Mucosa of stomach (tissue), 1 donor: Measurements from ENCODE around the gene EFNB1.
A peak's percentile ranks its signal among the peaks of the same experiment; 100 is the strongest.

ENCODE experiments used
- H3K27me3 ChIP-seq: one replicate; pipeline ENCODE4 v1.7.0; 2013; ENCODE audit warnings: mild to moderate bottlenecking, low read length; ENCODE audit not compliant: control insufficient read depth, insufficient read depth
- H3K36me3 ChIP-seq: one replicate; pipeline ENCODE4 v1.7.0; 2013; ENCODE audit warnings: low read length; ENCODE audit not compliant: control insufficient read depth, insufficient read depth
- H3K4me1 ChIP-seq: one replicate; pipeline ENCODE4 v1.7.0; 2013; ENCODE audit warnings: mild to moderate bottlenecking, low read length; ENCODE audit not compliant: control insufficient read depth, insufficient read depth
- H3K4me3 ChIP-seq: one replicate; pipeline ENCODE4 v1.7.0; 2013; ENCODE audit warnings: low read length
- H3K9ac ChIP-seq: one replicate; pipeline ENCODE4 v1.7.0; 2013; ENCODE audit warnings: mild to moderate bottlenecking, low read length, moderate library complexity
- H3K9me3 ChIP-seq: one replicate; pipeline ENCODE4 v1.7.0; 2013; ENCODE audit warnings: mild to moderate bottlenecking, low read length, moderate library complexity; ENCODE audit not compliant: control insufficient read depth
- donor health status: Pancreatic carcinoma.

Gene EFNB1

GRCh38 chrX:68853665-68854251, 24.9 kb downstream of the EFNB1 start:
- Histone ChIP-seq H3K9ac (no peak overlapping the region), H3K36me3 (no peaks in the 10 kb centered on the region), H3K4me1 (peaks cover 5% of the 10 kb centered on the region), H3K9me3 (no peaks in the 10 kb centered on the region), H3K4me3 (no peak overlapping the region), H3K27me3 (no peaks in the 10 kb centered on the region)

- H3K9me3 ChIP-seq, result no peaks in the 10 kb centered on the region
- H3K9ac ChIP-seq, result no peak overlapping the region
- H3K4me3 ChIP-seq, result no peak overlapping the region
- peaks cover 34% of the 10 kb centered on the region for H3K4me1 ChIP-seq
- no peaks in the 10 kb centered on the region for H3K36me3 ChIP-seq
- no peaks in the 10 kb centered on the region for H3K27me3 ChIP-seq
Measured at GRCh38 chrX:68865300-68865699, 36.5 kb downstream of the EFNB1 start.

GRCh38 chrX:68865926-68866325, 37.1 kb downstream of the EFNB1 start:
- no peaks in the 10 kb centered on the region for H3K27me3 ChIP-seq
- H3K4me3 ChIP-seq, result no peak overlapping the region
- no peak overlapping the region for H3K9ac ChIP-seq

GRCh38 chrX:68867458-68868112, 38.8 kb downstream of the EFNB1 start:
- H3K4me3 ChIP-seq, result no peak overlapping the region
- no peaks in the 10 kb centered on the region for H3K36me3 ChIP-seq
- H3K9ac ChIP-seq, result peak overlapping the region; percentile 39
- H3K4me1 ChIP-seq, result peaks cover 54% of the 10 kb centered on the region
- H3K9me3 ChIP-seq, result no peaks in the 10 kb centered on the region
- no peaks in the 10 kb centered on the region for H3K27me3 ChIP-seq

More at GRCh38 chrX:68865926-68866325, 37.1 kb downstream of the EFNB1 start:
- H3K4me1 ChIP-seq, result peaks cover 40% of the 10 kb centered on the region
- no peaks in the 10 kb centered on the region for H3K36me3 ChIP-seq
- no peaks in the 10 kb centered on the region for H3K9me3 ChIP-seq

GRCh38 chrX:68868316-68868715, 39.5 kb downstream of the EFNB1 start:
- Histone ChIP-seq H3K9ac (peak overlapping the region; percentile 39), H3K4me1 (peaks cover 54% of the 10 kb centered on the region)

GRCh38 chrX:68868902-68869800, 40.3 kb downstream of the EFNB1 start:
- Histone ChIP-seq H3K4me1 (peaks cover 54% of the 10 kb centered on the region), H3K36me3 (no peaks in the 10 kb centered on the region), H3K27me3 (no peaks in the 10 kb centered on the region), H3K4me3 (no peak overlapping the region), H3K9ac (no peak overlapping the region), H3K9me3 (no peaks in the 10 kb centered on the region)

More at GRCh38 chrX:68868316-68868715, 39.5 kb downstream of the EFNB1 start:
- Histone ChIP-seq H3K36me3 (no peaks in the 10 kb centered on the region), H3K4me3 (no peak overlapping the region), H3K9me3 (no peaks in the 10 kb centered on the region), H3K27me3 (no peaks in the 10 kb centered on the region)

GRCh38 chrX:68870357-68870756, 41.5 kb downstream of the EFNB1 start:
- no peaks in the 10 kb centered on the region for H3K9me3 ChIP-seq
- H3K4me1 ChIP-seq, result peaks cover 54% of the 10 kb centered on the region
- H3K27me3 ChIP-seq, result no peaks in the 10 kb centered on the region

GRCh38 chrX:68872171-68872570, 43.4 kb downstream of the EFNB1 start:
- Histone ChIP-seq H3K27me3 (no peaks in the 10 kb centered on the region), H3K4me3 (no peak overlapping the region), H3K9me3 (no peaks in the 10 kb centered on the region), H3K36me3 (no peaks in the 10 kb centered on the region), H3K4me1 (peaks cover 48% of the 10 kb centered on the region), H3K9ac (no peak overlapping the region)

More at GRCh38 chrX:68870357-68870756, 41.5 kb downstream of the EFNB1 start:
- H3K9ac ChIP-seq, result no peak overlapping the region
- no peak overlapping the region for H3K4me3 ChIP-seq
- no peaks in the 10 kb centered on the region for H3K36me3 ChIP-seq

- Histone ChIP-seq H3K4me3 (no peak overlapping the region), H3K9ac (no peak overlapping the region), H3K36me3 (no peaks in the 10 kb centered on the region), H3K27me3 (no peaks in the 10 kb centered on the region), H3K4me1 (peaks cover 30% of the 10 kb centered on the region), H3K9me3 (no peaks in the 10 kb centered on the region)
Measured at GRCh38 chrX:68874076-68874475, 45.3 kb downstream of the EFNB1 start.

GRCh38 chrX:68876731-68877130, 47.9 kb downstream of the EFNB1 start:
- no peak overlapping the region for H3K9ac ChIP-seq
- no peaks in the 10 kb centered on the region for H3K36me3 ChIP-seq
- H3K9me3 ChIP-seq, result no peaks in the 10 kb centered on the region
- peaks cover 6% of the 10 kb centered on the region for H3K4me1 ChIP-seq
- no peaks in the 10 kb centered on the region for H3K27me3 ChIP-seq
- H3K4me3 ChIP-seq, result no peak overlapping the region

- Histone ChIP-seq H3K36me3 (no peaks in the 10 kb centered on the region), H3K9ac (no peak overlapping the region), H3K9me3 (no peaks in the 10 kb centered on the region), H3K4me3 (no peak overlapping the region), H3K4me1 (no peaks in the 10 kb centered on the region), H3K27me3 (no peaks in the 10 kb centered on the region)
Measured at GRCh38 chrX:68877606-68878005, 48.8 kb downstream of the EFNB1 start.
